Neural cell (in vitro differentiated cells): ENCODE measurements around the gene TRERF1.

Source experiments
- CTCF ChIP-seq: fragments of 450-650 bp; IDR thresholded peaks from 2 replicates; pipeline ENCODE4 v1.5.1; 2014; ENCODE audit warnings: antibody characterized with exemption, mild to moderate bottlenecking, moderate library complexity; ENCODE audit not compliant: poor library complexity, severe bottlenecking
- EP300 ChIP-seq: fragments of 450-650 bp; conservative IDR thresholded peaks from 2 replicates; pipeline ENCODE4 v1.6.1; 2014; ENCODE audit warnings: antibody characterized with exemption, mild to moderate bottlenecking, moderate library complexity; ENCODE audit not compliant: poor library complexity, severe bottlenecking
- EZH2 ChIP-seq: fragments of 200-600, 300-800 bp; shearing (Covaris generic), sonication (generic); IDR thresholded peaks from 2 replicates; pipeline ENCODE4 v1.6.1; 2014; ENCODE audit warnings: antibody characterized with exemption, low read length, borderline replicate concordance, mild to moderate bottlenecking; ENCODE audit not compliant: insufficient read depth, poor library complexity, severe bottlenecking
- MXI1 ChIP-seq: fragments of 450-650 bp; conservative IDR thresholded peaks from 2 replicates; pipeline ENCODE4 v1.6.1; 2014; ENCODE audit warnings: antibody characterized with exemption, mild to moderate bottlenecking; ENCODE audit not compliant: poor library complexity, severe bottlenecking
- POLR2AphosphoS5 ChIP-seq: IDR thresholded peaks from 2 replicates; pipeline ENCODE4 v1.6.1; 2012
- RAD21 ChIP-seq: fragments of 450-650 bp; conservative IDR thresholded peaks from 2 replicates; pipeline ENCODE4 v1.6.1; 2014; ENCODE audit warnings: antibody characterized with exemption, mild to moderate bottlenecking, moderate library complexity
- REST ChIP-seq: IDR thresholded peaks from 2 replicates; pipeline ENCODE4 v1.6.1; 2012; ENCODE audit warnings: borderline replicate concordance
- SMC3 ChIP-seq: fragments of 450-650 bp; conservative IDR thresholded peaks from 2 replicates; pipeline ENCODE4 v1.6.1; 2014; ENCODE audit warnings: antibody characterized with exemption, mild to moderate bottlenecking, moderate library complexity; ENCODE audit not compliant: poor library complexity

GRCh38 chr6:42302411-42302810 lies 149.3 kb downstream of the TRERF1 start:
- no peak for TF ChIP-seq CTCF
- TF ChIP-seq REST, result no peak
- no peak for TF ChIP-seq EZH2
- no peak for TF ChIP-seq POLR2AphosphoS5
- no peak for TF ChIP-seq EP300
- TF ChIP-seq SMC3, result no peak
- TF ChIP-seq RAD21, result no peak
- no peak for TF ChIP-seq MXI1
